Activated T-cell treated with anti-CD3 and anti-CD28 coated beads for 4 hours (primary cell): ENCODE results near the gene IGSF22.
"Not testable (repeated sequence)": the region's sequence is repeated elsewhere in the genome, so short reads cannot be mapped to it uniquely, and the experiment has no call there.

ENCODE experiments used
- DNase-seq: peaks from one replicate; pipeline ENCODE4 v3.0.0-alpha.2; 2020

The IGSF22 gene

DNA sequence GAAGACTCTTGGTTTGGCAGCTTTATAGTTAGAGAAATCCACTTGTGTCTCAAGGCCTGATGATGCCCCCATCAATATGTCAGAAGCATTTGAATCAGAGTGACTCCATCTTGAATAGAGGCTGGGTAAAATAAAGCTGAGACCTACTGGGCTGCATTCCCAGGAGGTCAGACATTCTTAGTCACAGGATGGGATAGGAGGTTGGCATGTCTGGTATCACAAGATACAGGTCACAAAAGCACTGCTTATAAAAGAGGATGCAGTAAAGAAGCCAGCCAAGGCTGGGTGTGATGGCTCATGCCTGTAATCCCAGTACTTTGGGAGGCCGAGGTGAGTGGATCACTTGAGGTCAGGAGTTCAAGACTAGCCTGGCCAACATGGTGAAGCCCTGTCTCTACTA lies 44.0 kb downstream of the IGSF22 start:
- not testable (repeated sequence) for DNase-seq

DNA sequence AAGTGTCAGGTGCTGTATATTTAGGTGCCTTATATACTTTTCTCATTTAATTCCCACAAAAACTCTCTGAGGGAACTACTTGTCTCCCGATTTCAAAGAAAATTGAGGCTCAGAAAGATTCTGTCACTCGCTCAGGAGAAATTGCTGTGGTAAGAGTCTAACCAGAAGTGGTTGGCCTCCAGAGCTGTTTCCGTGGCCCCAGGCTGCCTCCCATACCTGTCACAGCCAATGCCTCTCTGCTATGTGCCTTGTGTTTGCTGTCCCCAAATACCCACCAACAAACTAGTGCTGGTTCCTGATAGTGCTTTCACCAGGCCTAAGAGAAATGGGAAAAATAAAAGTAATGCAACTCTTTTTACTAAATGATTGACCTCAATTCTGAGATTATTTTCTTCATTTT lies 48.4 kb downstream of the IGSF22 start:
- no peak for DNase-seq

DNA sequence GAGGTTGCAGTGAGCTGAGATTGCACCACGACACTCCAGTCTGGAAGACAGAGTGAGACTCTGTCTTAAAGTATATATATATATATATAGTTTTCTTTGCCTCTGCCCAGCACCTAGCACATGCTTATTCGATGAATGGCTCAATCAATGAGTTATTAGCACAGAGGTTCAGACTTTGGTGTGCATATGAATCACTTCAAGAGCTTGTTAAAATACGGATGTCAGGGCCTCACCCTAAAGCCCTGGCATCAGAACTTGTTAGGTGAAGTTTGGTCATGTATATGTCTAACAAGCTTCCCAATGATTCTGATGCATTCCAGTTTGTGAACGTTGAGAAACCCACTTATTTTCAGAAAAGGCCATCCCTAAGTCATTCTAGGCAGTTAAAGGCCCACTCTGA lies 49.2 kb downstream of the IGSF22 start:
- no peak for DNase-seq

DNA sequence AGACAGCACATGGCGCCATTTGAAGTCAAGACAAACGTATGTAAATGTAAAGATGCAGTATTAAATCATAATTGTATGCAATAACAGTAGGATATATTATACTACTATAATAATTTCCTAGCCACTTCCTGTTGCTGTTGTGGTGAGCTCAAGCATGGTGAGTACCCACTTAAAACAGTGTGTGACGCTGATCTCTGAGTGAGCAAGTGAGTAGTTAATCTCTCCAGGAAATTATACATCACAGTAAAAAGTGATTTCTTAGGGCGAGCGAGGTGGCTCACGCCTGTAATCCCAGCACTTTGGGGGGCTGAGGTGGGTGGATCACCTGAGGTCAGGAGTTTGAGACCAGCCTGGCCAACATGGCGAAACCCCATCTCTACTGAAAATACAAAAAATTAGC lies 53.8 kb downstream of the IGSF22 start:
- peak; percentile 34 for DNase-seq

DNA sequence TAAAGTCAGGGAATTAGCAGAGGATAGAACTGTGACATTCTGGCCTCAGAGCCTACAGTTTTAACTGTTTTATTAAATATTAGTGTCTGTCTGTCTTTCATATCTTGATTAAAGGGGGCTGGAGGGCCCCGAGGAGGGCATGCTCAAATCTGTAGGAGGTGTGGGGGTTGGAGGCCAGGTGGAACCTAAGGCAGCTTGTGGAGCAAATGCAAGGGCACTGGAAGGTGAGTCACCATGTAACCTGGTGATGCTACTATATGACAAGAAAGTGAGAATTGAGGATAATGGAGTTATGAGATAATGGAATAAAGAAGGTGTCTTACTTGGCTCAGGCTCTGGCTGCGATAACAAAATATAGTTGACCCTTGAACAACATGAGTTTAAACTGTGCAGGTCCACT lies 54.7 kb downstream of the IGSF22 start:
- peak; percentile 13 for DNase-seq

DNA sequence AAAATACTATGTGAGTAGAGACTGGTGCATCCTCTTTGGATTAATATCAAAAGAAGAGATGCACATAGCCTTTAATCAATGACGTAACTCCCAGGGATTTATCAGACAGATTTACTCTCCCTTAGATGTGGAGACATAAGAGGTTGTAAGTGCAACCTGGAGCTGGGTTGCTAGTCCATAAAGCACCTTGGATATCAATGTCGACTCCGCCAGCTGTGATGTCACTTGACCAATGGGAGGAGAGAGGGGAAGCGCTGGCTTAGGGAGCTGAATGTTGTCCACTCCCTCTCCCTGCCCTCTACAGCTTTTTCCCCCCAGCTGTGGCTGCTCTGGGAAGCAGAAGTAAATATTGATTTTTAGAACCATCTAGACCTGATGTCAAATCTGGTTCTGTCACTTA lies 56.3 kb downstream of the IGSF22 start:
- DNase-seq, result no peak

DNA sequence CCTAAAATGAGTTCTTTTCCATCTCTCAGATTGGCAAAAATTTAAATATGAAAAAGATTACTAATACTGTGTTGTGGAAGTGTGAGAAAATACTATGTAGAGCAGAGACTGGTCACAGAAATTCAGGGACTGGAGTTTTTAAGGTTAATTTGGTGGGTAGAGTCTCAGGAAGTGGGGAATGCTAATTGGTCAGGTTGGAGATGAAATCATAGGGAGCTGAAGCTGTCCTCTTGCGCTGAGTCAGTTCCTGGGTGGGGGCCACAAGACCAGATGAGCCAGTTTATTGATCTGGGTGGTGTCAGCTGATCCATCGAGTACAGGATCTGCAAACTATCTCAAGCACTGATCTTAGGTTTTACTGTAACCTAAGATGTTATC lies 56.8 kb downstream of the IGSF22 start:
- DNase-seq, result no peak

DNA sequence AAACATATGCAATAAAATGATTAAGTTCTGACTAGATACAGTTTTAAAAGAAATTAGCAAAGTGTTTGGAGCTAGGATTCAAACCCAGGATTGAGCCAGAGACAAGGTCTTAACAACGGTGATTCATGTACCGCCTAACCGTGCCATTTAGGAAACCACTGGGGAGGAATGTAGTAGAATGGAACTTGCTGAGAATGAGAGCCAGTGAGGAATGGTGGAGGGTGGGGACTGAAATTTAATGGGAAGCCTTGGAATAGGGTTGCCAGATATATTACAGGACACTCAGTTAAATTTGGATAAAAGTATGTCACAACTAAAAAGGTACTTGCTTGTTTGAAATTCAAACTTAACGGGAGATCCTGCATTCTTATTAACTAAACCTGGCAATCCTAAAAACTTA lies 57.9 kb downstream of the IGSF22 start:
- DNase-seq, result no peak

DNA sequence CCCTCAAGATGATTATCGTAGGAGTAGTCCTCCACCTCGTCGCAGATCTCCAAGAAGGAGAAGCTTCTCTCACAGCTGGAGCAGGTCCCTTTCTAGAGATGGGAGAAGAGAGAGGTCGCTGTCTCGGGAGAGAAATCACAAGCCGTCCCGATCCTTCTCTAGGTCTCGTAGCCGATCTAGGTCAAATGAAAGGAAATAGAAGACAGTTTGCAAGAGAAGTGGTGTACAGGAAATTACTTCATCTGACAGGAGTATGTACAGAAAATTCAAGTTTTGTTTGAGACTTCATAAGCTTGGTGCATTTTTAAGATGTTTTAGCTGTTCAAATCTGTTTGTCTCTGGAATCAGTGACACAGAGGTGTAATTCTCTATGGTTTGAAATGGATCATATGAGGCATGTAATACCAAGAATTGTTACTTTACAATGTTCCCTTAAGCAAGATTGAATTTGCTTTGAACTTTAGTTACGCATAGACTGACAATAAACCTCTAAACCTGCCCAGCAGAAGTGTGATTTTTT lies 60.6 kb downstream of the IGSF22 start:
- not testable (repeated sequence) for DNase-seq

DNA sequence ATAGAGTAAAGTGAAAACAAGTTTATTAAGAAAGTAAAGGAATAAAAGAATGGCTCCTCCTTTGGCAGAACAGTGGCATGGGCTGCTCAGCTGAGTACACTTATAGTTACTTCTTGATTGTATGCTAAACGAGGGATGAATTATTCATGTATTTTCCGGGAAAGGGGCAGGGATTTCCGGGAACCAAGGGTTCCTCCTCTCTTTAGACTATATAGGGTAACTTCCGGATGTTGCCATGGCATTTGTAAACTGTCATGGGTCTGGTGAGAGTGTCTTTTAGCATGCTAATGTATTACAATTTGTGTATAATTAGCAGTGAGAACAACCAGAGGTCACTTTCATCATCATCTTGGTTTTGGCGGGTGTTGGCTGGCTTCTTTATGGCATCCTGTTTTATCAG lies 68.3 kb downstream of the IGSF22 start:
- no peak for DNase-seq
